ENCODE data around the gene OR6P1.

OR6P1 gene

DNA sequence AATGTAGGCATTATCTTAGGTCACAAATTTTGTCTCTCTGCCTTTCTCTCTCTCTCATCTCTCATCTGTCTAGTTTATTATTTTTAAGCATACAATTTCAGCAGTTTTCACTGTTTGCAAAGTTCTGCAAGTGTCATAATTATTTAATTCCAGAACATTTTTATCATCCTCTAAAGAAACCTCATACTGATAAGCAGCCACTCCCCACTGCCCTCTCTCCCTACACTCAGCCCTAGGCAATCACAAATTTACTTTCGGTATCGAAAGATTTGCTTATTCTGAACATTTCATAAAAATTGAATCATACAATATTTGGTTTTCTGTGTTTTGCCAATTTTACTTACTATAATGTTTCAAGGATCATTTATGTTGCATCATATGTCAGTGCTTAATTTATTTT lies 32.8 kb downstream of the OR6P1 start:
- Mint-ChIP-seq H3K27me3 (peaks cover 3% of the 10 kb centered on the region), H3K27ac (no peak overlapping the region)

GRCh38 chr1:158534496-158534895 lies 35.9 kb downstream of the OR6P1 start:
- ATAC-seq, result no peak
- no peak overlapping the region for H3K4me3 Mint-ChIP-seq

More for the DNA sequence above, 32.8 kb downstream of the OR6P1 start:
- ATAC-seq, result no peak
- no peak overlapping the region for H3K4me3 Mint-ChIP-seq
- DNase-seq, result no peak
- H3K9me3 Mint-ChIP-seq, result no peaks in the 10 kb centered on the region
- no peaks in the 10 kb centered on the region for H3K4me1 Mint-ChIP-seq

DNA sequence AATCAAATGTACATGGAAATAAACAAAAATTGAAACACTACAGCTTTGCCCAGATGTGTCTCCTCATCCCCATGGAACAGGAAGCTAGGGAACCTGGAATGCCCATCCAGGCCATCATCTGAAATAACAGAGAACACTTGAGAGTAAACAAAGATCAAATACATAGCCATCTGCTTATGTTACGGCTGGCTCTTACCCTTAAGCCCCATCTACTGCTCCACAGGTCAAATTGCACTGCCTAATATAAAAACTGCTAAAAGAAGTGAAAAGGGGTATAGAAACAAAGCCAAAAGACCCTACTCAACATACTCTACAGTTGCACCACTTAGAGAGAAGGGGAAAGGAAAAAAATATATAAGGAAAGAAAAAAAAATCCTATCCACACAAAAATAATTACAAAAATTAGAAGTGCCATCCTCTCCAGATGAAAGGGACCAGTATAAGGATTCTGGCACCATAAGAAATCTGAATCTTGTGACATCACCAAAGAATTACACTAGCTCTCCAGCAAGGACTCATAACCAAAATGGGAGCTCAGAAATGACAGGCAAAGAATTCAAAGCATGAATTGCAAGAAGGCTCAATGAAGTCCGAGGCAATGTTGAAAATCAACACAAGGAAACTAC lies 43.1 kb downstream of the OR6P1 start:
- no peak for ATAC-seq
- peaks cover 0 to 26% of the 10 kb centered on the region in 2 donors for H3K9me3 Mint-ChIP-seq
- no peak for DNase-seq
- no peak overlapping the region for H3K4me3 Mint-ChIP-seq
- no peak overlapping the region for H3K27ac Mint-ChIP-seq
- H3K27me3 Mint-ChIP-seq, result peaks cover 50% of the 10 kb centered on the region
- H3K4me1 Mint-ChIP-seq, result no peaks in the 10 kb centered on the region

More at GRCh38 chr1:158534496-158534895, 35.9 kb downstream of the OR6P1 start:
- Mint-ChIP-seq H3K9me3 (no peaks in the 10 kb centered on the region), H3K27me3 (peaks cover 16% of the 10 kb centered on the region), H3K27ac (no peak overlapping the region), H3K4me1 (no peaks in the 10 kb centered on the region)
- DNase-seq, result no peak

GRCh38 chr1:158521666-158522058 lies 48.7 kb downstream of the OR6P1 start:
- Mint-ChIP-seq H3K27me3 (peaks cover 23% of the 10 kb centered on the region), H3K4me1 (no peaks in the 10 kb centered on the region), H3K4me3 (no peak overlapping the region), H3K9me3 (peaks cover 0 to 7% of the 10 kb centered on the region in 2 donors), H3K27ac (no peak overlapping the region)
- ATAC-seq (no peak), DNase-seq (no peak)

DNA sequence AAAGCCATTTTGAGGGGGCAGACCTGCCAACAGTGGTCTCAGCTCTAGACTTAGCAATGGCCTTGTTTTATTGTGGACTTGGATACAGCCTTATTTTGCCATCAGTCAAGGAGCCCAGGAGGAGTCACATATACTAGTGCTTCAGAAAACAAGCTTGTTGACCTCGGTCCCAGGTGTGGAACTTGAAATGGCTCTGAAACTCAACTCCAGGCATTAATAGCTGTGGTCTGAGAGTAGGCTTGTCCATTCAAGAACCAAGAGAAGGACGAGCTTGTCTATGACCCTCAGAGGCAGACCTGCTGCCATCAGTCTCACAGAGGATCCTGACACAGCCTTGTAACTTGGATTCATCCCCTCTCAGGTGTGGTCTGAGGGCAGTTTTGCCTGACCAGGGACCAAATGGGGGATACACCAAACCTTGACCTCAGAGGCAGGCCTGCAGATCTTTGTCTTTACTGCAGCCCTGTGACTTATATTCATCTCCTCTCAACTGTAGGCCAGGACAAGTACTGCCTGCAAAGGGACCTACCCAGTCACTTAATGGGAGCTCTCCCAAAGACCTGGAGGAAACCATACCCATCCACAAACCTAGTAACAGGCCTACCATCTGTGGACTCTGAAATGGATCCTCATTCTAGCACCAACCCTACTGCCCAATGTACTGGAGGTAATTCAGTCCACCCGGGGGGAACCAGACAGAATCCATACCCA lies 49.3 kb downstream of the OR6P1 start:
- no peak for DNase-seq
- Mint-ChIP-seq H3K27ac (no peak overlapping the region), H3K4me3 (no peak overlapping the region), H3K27me3 (peaks cover 18% of the 10 kb centered on the region), H3K4me1 (no peaks in the 10 kb centered on the region), H3K9me3 (peaks cover 0 to 3% of the 10 kb centered on the region in 2 donors)
- no peak for ATAC-seq

DNA sequence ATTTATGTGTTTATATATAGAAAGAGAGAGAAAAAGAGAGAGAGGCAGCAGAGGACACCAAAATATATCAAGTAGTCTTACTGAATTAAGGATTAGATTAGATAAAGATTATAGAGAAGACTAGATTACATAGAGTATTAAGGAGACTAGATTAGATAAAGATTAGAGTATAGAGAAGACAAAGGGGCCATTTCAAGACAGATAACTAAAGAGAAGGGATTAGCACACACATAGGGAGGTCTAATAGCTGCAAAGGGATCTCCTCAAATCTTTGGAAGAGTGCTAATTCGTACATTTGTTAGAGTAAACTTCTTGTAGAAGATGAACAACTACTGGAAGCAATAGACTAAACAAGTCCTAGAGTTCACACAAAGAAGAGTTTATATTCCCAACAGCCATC lies 50.4 kb downstream of the OR6P1 start:
- H3K27me3 Mint-ChIP-seq, result peaks cover 18% of the 10 kb centered on the region
- DNase-seq (no peak), ATAC-seq (no peak)
- H3K9me3 Mint-ChIP-seq, result peaks cover 0 to 3% of the 10 kb centered on the region in 2 donors
- H3K27ac Mint-ChIP-seq, result peak overlapping the region; percentile 30 to 40
- no peaks in the 10 kb centered on the region for H3K4me1 Mint-ChIP-seq
- H3K4me3 Mint-ChIP-seq, result no peak overlapping the region

DNA sequence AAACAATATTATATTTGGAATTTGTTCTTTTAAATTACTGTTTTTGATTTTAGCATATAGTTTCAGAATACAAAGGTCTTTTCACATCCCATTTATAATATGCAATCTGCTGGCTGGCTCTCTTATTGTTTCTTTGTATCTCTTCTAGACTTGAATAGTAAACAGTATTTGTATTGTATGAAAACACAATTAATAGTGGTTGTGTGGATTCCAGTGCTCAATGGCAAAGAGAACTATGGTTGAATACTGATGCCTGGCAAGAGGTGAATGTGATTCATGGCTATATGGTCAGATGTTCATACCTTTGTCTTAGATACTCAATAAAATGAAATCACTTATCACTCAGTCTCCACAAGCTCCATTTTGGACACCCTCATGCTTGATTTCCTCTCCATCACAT lies 53.4 kb downstream of the OR6P1 start:
- H3K4me1 Mint-ChIP-seq, result no peaks in the 10 kb centered on the region
- no peaks in the 10 kb centered on the region for H3K9me3 Mint-ChIP-seq
- no peak overlapping the region for H3K27ac Mint-ChIP-seq
- H3K4me3 Mint-ChIP-seq, result no peak overlapping the region
- no peak for DNase-seq
- peaks cover 8% of the 10 kb centered on the region for H3K27me3 Mint-ChIP-seq
- no peak for ATAC-seq
